K562 (cell line): ENCODE data around the gene MPRIP. TPM values are rescaled to one million over a fixed set of nuclear protein-coding genes. Genes with fewer than 3 reads are reported as not detected.

Source experiments
- ATAC-seq: fragments of 200-7000 bp; cut with Tn5 transposase; 3 replicates; pipeline ENCODE4 v1.9.1; 2020; ENCODE audit warnings: moderate library complexity
- BruUV-seq: library from RNA; stranded (reverse); fragments of 400-500 nt; replicated peaks from 2 replicates; lab custom pipeline; 2021; lab: Mats Ljungman, UMichigan
- CTCF ChIA-PET: fragments of 300-600 bp; formaldehyde crosslinking; extraction: SDS; loops from one replicate; lab custom pipeline; 2021; ENCODE audit warnings: low intra/inter-chr PET ratio; lab: Yijun Ruan, JAX
- POLR2A ChIA-PET: fragments of 300-600, 350-650 bp; sonication (Branson Sonifier 250); formaldehyde crosslinking; extraction: SDS; loops from one replicate; lab custom pipeline; 2021; ENCODE audit warnings: antibody characterized with exemption, inconsistent platforms; lab: Yijun Ruan, JAX
- DNase-seq, 4 experiments: peaks; one replicate each; pipeline versions ENCODE4 v3.0.0 to v3.0.0-alpha.2; 2011 to 2018; ENCODE audit warnings: low spot score in 3 of 4, mixed read lengths in 3 of 4; ENCODE audit errors: extremely low read depth in 1 of 4
- FAIRE-seq: peaks from 2 replicates; lab custom pipeline; 2011; peaks lifted over from hg19 to GRCh38; lab: Jason Lieb, UNC
- H2AFZ ChIP-seq: 2 replicates; pipeline ENCODE4 v1.6.0; 2011; ENCODE audit warnings: low read depth, low read length, control low read depth, inconsistent platforms
- H3K27ac ChIP-seq: fragments of 200-600 bp; 3 replicates; pipeline ENCODE4 v1.8.0; 2011; ENCODE audit warnings: low read depth, mild to moderate bottlenecking, control low read depth, inconsistent platforms, low read length, moderate library complexity, mixed read lengths; ENCODE audit errors: extremely low read depth
- H3K27me3 ChIP-seq, 2 experiments: fragments of 300-600 bp in 1 of 2; 2 replicates in 1 of 2; 3 replicates in 1 of 2; pipeline versions ENCODE4 v1.6.0 to v1.8.0; 2011; ENCODE audit warnings: inconsistent platforms in 2 of 2, low read length in 2 of 2, mild to moderate bottlenecking in 1 of 2, mixed read lengths in 1 of 2, moderate library complexity in 1 of 2; ENCODE audit not compliant: control insufficient read depth in 2 of 2, insufficient read depth in 2 of 2
- H3K36me3 ChIP-seq: fragments of 300-600 bp; 3 replicates; pipeline ENCODE4 v1.8.0; 2011; ENCODE audit warnings: mild to moderate bottlenecking, low read length, inconsistent platforms; ENCODE audit not compliant: control insufficient read depth, insufficient read depth
- H3K4me1 ChIP-seq, 2 experiments: fragments of 200-600 bp in 1 of 2; replicated peaks in 1 of 2; 2 replicates in 1 of 2; 3 replicates in 1 of 2; pipeline versions ENCODE4 v1.5.1 to v1.8.0; 2011; ENCODE audit warnings: inconsistent platforms in 2 of 2, low read length in 2 of 2, mild to moderate bottlenecking in 1 of 2, mixed read lengths in 1 of 2, moderate library complexity in 1 of 2; ENCODE audit not compliant: control insufficient read depth in 2 of 2, insufficient read depth in 2 of 2
- H3K4me2 ChIP-seq: 2 replicates; pipeline ENCODE4 v1.6.1; 2011; ENCODE audit warnings: low read length, control low read depth, inconsistent platforms, mixed read lengths; ENCODE audit not compliant: insufficient read depth
- H3K4me3 ChIP-seq: fragments of 200-600 bp; sonication (generic), shearing (Covaris generic); 2 replicates; pipeline ENCODE4 v1.5.1; 2016; ENCODE audit warnings: control low read depth, inconsistent platforms
- H3K79me2 ChIP-seq: fragments of 200-600 bp; 3 replicates; pipeline ENCODE4 v1.8.0; 2011; ENCODE audit warnings: low read length, inconsistent platforms; ENCODE audit not compliant: control insufficient read depth, insufficient read depth
- H3K9ac ChIP-seq, 2 experiments: 2 replicates each; pipeline versions ENCODE4 v1.6.0 to v1.6.1; 2011; ENCODE audit warnings: low read depth in 2 of 2, low read length in 2 of 2, control low read depth in 1 of 2, inconsistent platforms in 1 of 2, mild to moderate bottlenecking in 1 of 2, mixed read lengths in 1 of 2; ENCODE audit not compliant: insufficient read depth in 1 of 2
- H3K9me1 ChIP-seq: one replicate; pipeline ENCODE4 v1.6.0; 2011; ENCODE audit warnings: inconsistent platforms, mild to moderate bottlenecking, low read length, moderate library complexity; ENCODE audit not compliant: control insufficient read depth, insufficient read depth
- H3K9me3 ChIP-seq: replicated peaks from 2 replicates; pipeline ENCODE4 v1.5.1; 2011; ENCODE audit warnings: low read depth, low read length, inconsistent platforms; ENCODE audit not compliant: control insufficient read depth, insufficient read depth
- H4K20me1 ChIP-seq: replicated peaks from 2 replicates; pipeline ENCODE4 v1.6.1; 2011; ENCODE audit warnings: low read length, inconsistent platforms, mixed read lengths; ENCODE audit not compliant: control insufficient read depth, insufficient read depth
- FOXK1 ChIP-seq: sonication (generic); formaldehyde crosslinking; IDR thresholded peaks from 2 replicates; pipeline ENCODE4 v1.8.0; 2022; ENCODE audit warnings: missing genetic modification reagents, mild to moderate bottlenecking, borderline replicate concordance
- HCFC1 ChIP-seq: IDR thresholded peaks from 2 replicates; pipeline ENCODE4 v1.6.1; 2012; ENCODE audit warnings: low read depth, low read length, improper control_type of control experiment
- ILK ChIP-seq: fragments of 450-650 bp; IDR thresholded peaks from 2 replicates; pipeline ENCODE4 v1.6.1; 2016; ENCODE audit warnings: missing genetic modification characterization, low read depth, mild to moderate bottlenecking, missing compliant biosample characterization, moderate library complexity, borderline replicate concordance
- NR0B1 ChIP-seq: fragments of 450-650 bp; IDR thresholded peaks from one replicate; pipeline ENCODE4 v1.6.1; 2018; ENCODE audit warnings: mild to moderate bottlenecking, moderate library complexity; ENCODE audit not compliant: partially characterized antibody
- NR2F6 ChIP-seq: fragments of 450-650 bp; formaldehyde crosslinking; IDR thresholded peaks from 2 replicates; pipeline ENCODE4 v1.4.0; 2020; ENCODE audit warnings: mild to moderate bottlenecking
- NR3C1 ChIP-seq: sonication (generic); formaldehyde crosslinking; IDR thresholded peaks from 2 replicates; pipeline ENCODE4 v1.8.1; 2022; ENCODE audit warnings: missing genetic modification reagents
- PCBP2 ChIP-seq: fragments of 200-400 bp; formaldehyde crosslinking; IDR thresholded peaks from 2 replicates; pipeline ENCODE4 v1.6.1; 2018; ENCODE audit warnings: low read length, low read depth, mild to moderate bottlenecking, moderate library complexity; ENCODE audit not compliant: poor library complexity, severe bottlenecking
- RAD21 ChIP-seq, 2 experiments: fragments of 250-450 bp in 1 of 2; fragments of 450-650 bp in 1 of 2; sonication (Bioruptor Pico) in 1 of 2; formaldehyde crosslinking in 1 of 2; IDR thresholded peaks in 1 of 2; conservative IDR thresholded peaks in 1 of 2; 2 replicates each; pipeline versions ENCODE4 v1.4.0 to v1.8.0; 2020 to 2022; ENCODE audit warnings: mild to moderate bottlenecking in 2 of 2, moderate library complexity in 1 of 2
- SMAD3 ChIP-seq: fragments of 450-650 bp; formaldehyde crosslinking; conservative IDR thresholded peaks from 2 replicates; pipeline ENCODE4 v1.4.0; 2020; ENCODE audit warnings: mild to moderate bottlenecking
- SMARCA5 ChIP-seq: fragments of 450-650 bp; IDR thresholded peaks from 2 replicates; pipeline ENCODE4 v1.6.1; 2016
- TCF7 ChIP-seq: sonication (generic); IDR thresholded peaks from 2 replicates; pipeline ENCODE4 v1.6.1; 2016; ENCODE audit warnings: antibody characterized with exemption, borderline replicate concordance
- ZFPM2 ChIP-seq: fragments of 250-450 bp; sonication (Bioruptor Pico); IDR thresholded peaks from 2 replicates; pipeline ENCODE4 v1.5.1; 2022; ENCODE audit warnings: mild to moderate bottlenecking
- ZNF197 ChIP-seq: fragments of 200-800 bp; sonication (Bioruptor generic); IDR thresholded peaks from 2 replicates; pipeline ENCODE4 v1.6.1; 2016; ENCODE audit warnings: low read depth, missing genetic modification characterization, missing compliant biosample characterization
- ZNF444 ChIP-seq: fragments of 250-450 bp; sonication (Bioruptor Pico); IDR thresholded peaks from 2 replicates; pipeline ENCODE4 v1.4.0; 2020; ENCODE audit warnings: mild to moderate bottlenecking, moderate library complexity
- ZNF655 ChIP-seq: fragments of 250-450 bp; sonication (Bioruptor Pico); IDR thresholded peaks from 2 replicates; pipeline ENCODE4 v1.5.0; 2021
- WGBS: fragments of 100-300 bp; shearing (Covaris generic); methylation state at CpG from one replicate; pipeline ENCODE4 v1.1.6; 2016; ENCODE audit warnings: low coverage, mixed read lengths; ENCODE audit not compliant: insufficient coverage; ENCODE audit errors: missing lambda C conversion rate; 5-methylcytosine and 5-hydroxymethylcytosine counted together
- in situ Hi-C: fragments of 300-500 bp; cut with MboI; formaldehyde crosslinking; loops from 4 replicates; pipeline ENCODE4 v1.15.0; 2018; ENCODE audit warnings: inconsistent platforms, mixed read lengths
- intact Hi-C: fragments of 100-400 bp; cut with micrococcal nuclease; formaldehyde crosslinking; loops from 2 replicates; pipeline ENCODE4 v1.14.2; 2022
- polyA plus RNA-seq, 8 experiments: library from polyadenylated mRNA; depleted of rRNA in 4 of 8; stranded (reverse) in 5 of 8; unstranded in 3 of 8; fragments of >200 nt; fragmentation: Nextera tagmentation in 2 of 8; fragmentation: Illumina TruSeq in 1 of 8; extraction: Ambion mirVana in 2 of 8; extraction: Trizol in 1 of 8; gene quantifications; 2 replicates each; pipeline versions ENCODE4 v1.2.1 to v1.2.3, GENCODE V29; 2011 to 2014; ENCODE audit warnings: inconsistent platforms in 1 of 8, missing spikeins in 1 of 8
- total RNA-seq, 7 experiments: library from RNA; depleted of rRNA in 6 of 7; stranded (reverse); fragments of >200 nt in 6 of 7; fragmentation: Illumina TruSeq in 2 of 7; extraction: Trizol in 2 of 7; gene quantifications; 2 replicates each; pipeline versions ENCODE4 v1.2.1 to v1.2.3, GENCODE V29; 2011 to 2021; ENCODE audit warnings: low replicate concordance in 1 of 7

Gene MPRIP
- total and polyA plus RNA-seq, 9 of the 15 experiments (the other 6 are each of a cell fraction or from before 2014, with no cell fraction given), result 10.0 to 72.6 (median 30.1) TPM

- H4K20me1 ChIP-seq, result 0 out of 2 replicates have a peak, but pooled peaks cover 4% of the 10 kb centered on the region
- intact Hi-C loops, result no loop called here
- in situ Hi-C loops, result no loop called here
- H3K4me2 ChIP-seq, result no peak overlapping the region
- no peak overlapping the region for H3K9ac ChIP-seq
- ATAC-seq (no peak), DNase-seq (no peak), FAIRE-seq (no peak)
- H3K4me3 ChIP-seq, result no peak overlapping the region
- TF ChIP-seq NR2F6, result no peak
- TF ChIP-seq ZNF197 (CRISPR knock-in tag), result no peak
- TF ChIP-seq FOXK1 (CRISPR knock-in tag), result no peak
- TF ChIP-seq ILK (tag), result no peak
- TF ChIP-seq SMARCA5, result no peak
- no peak for TF ChIP-seq RAD21 (CRISPR knock-in tag; conservative IDR thresholded peaks at IDR 0.05 in 1 of 2, IDR thresholded peaks at IDR 0.05 in 1 of 2)
- TF ChIP-seq PCBP2, result no peak
- TF ChIP-seq TCF7, result no peak
- no peak for TF ChIP-seq NR3C1 (CRISPR knock-in tag)
- TF ChIP-seq ZFPM2, result no peak
- no peak for TF ChIP-seq ZNF655 (CRISPR knock-in tag)
- TF ChIP-seq SMAD3 (CRISPR knock-in tag), result no peak
- no peak for TF ChIP-seq ZNF444 (CRISPR knock-in tag)
- no peak for TF ChIP-seq NR0B1
- TF ChIP-seq HCFC1, result no peak
- no peaks in the 10 kb centered on the region for H3K9me1 ChIP-seq
- no peaks in the 10 kb centered on the region for H3K9me3 ChIP-seq
- no peak overlapping the region for H2AFZ ChIP-seq
- BruUV-seq, result no TSS peak
- 83% methylated on average over 11 of the region's 11 CpGs for WGBS
- ChIA-PET POLR2A (interaction anchor here (0.7 kb wide), 1 partner anchor 10 kb away, joined by 3 read pairs; no protein-coding TSS in a partner anchor), CTCF (no interaction called here)
- peaks cover 0 to 2% of the 10 kb centered on the region in 2 experiments; a peak in 1 of 5 replicates for H3K4me1 ChIP-seq
- H3K27ac ChIP-seq, result no peak overlapping the region
- H3K27me3 ChIP-seq, result no peaks in the 10 kb centered on the region
- H3K79me2 ChIP-seq, result peaks cover 4% of the 10 kb centered on the region; the same call in 2 of the 3 replicates
- no peaks in the 10 kb centered on the region for H3K36me3 ChIP-seq
These were observed 20.1 kb downstream of the MPRIP start for GRCh38 chr17:17062356-17062755.
